ENCODE measurements around the gene ALPI.

The ALPI gene

DNA sequence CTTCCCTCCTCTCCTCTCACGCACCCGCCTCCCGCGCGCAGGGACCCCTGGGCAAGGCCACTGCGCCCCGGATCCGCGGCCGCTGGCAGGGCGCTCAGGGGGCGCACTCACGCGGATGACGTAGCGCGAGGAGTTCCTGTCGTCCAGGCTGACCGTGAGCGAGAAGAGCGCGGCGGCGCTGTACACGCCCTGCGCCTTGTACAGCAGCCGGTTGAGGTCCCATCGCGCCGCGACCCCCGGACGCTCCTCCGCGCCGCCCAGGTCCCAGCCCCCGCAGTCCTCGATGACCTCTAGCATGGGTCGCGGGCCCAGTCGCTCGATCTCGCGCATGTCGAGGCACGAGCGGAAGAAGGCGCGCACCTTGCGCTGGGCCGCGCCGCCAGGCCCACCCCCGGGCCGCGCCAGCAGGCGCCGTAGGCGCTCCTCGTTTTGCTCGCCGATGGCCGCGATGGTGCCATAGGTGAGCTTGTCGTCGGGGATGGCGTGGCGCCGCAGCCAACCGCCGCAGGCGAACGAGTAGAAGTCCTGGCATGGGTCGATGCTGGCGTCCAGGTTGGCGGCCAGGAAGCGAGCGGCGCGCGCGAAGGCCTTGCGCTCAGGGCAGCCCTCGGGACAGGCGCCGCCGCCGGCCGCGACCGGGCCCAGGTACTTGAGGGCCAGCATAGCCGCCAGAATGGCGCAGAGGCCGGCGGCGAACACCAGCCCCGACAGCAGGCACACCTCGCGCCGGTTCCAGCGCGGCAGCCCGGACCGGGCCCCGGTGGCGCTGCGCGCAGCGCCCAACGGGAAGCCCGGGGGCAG lies 30.0 kb downstream of the ALPI start:
- DNase-seq (ENCODE audit: low read depth): no peak

DNA sequence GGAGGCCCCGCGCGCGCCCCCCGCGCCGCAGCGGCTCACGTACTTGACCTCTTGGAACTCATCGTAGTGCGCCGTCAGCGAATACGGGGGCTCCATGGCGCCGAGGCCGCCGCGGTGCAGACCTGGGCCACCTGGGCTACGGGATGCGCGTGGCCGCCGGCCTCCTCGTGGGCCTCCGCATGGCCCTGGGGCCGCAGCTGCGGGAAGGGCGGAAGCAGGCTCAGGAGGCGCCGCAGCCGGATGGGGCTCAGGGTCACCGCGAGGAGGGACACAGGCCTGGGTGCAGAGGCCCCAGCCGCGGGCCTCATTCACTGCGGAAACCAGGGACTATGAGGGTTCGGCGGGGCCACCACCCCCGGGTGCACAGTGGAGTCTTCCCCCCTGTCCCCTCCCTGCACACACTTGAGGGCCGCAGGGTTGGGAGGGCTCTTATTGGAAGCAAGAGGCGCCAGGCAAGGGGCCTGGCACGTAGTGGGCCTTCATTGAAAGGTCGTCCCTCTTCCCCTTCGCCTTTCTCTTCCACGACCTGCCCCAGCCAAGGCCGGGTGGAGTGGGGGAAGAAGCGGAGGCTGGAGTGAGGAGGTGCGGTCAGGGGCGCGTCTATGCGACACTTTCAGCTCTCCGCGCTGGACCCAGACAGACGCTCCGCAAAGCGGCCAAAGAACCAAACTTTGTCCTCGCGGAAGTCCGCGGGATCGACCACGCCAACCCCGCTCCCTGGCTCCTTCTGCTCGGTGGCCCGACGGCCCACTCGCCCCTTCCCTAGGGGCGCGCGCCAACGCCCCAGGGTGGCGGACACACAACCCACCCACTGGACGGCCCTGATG lies 30.8 kb downstream of the ALPI start:
- DNase-seq (ENCODE audit: low read depth): no peak

DNA sequence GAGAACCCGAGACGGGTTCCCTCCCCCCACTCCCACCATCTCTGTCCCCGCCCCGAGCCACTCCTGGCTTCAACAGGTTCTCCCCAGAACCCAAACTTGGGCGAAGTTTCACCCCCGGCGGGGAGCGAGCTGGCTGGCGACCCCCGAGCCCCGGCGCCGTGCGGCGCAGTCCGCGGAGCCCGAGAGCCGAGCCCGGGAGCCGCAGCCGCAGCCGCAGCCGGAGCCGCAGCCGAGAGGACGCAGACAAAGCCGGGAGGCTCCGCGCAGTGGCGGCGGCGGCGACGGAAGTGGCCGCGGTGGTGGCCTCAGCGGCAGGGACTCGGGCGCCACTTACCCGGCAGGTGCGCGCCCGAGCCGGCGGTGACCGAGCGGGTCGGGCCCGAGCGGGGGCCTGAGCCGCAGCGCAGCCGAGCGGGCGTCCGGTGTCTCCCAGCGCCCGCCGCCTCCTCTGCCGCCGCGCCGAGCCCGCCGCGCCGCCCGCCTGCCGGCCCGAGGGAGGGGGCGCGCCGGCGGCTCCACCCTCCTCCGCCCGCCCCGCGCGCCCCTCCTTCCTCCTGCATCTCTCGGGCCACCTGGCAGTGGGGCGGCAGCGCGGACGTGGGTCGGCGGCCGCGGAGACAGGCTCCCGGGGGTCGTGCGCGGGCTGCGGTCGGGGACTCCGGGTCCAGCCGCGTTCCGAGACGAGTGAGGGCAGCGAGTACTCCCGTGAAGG lies 31.6 kb downstream of the ALPI start, which contains the start of gene ECEL1:
Gene ECEL1 (minus strand): TSS at position 450 of the 712 bp plus-strand sequence. CDS start 1,181 bp downstream, outside the sequence.
- no peak for DNase-seq (ENCODE audit: low read depth)

GRCh38 chr2:232488097-232488711 lies 32.3 kb downstream of the ALPI start:
- no peak for DNase-seq (ENCODE audit: low read depth)

DNA sequence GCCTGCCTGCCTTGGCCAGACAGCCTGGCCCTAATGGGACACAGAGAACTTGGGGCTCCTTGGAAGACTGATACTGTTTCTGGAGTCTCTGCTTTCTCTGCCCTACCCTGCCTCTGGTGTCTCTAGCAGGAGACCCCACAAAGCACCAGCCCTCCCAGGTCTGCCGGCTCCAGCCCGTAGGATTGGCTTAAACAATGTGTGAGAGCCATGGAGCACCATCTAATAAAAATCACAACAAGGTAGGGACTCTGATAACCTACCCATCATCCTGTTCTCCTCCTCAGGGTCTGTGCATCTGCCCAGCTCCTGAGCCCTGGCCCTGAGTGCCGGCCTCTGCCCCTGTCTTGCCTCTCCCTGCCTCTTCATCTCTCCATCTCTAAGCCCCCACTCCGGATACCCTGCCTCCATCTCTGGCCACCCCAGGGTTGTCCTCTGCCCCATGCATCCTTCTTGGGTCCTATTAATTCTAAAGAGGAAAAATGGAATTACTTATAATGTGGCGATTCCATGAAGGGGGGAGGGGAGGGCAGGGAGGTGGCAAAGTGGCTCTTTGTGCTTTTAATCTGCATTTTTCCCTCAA lies 32.9 kb downstream of the ALPI start:
- DNase-seq (ENCODE audit: low read depth): no peak

DNA sequence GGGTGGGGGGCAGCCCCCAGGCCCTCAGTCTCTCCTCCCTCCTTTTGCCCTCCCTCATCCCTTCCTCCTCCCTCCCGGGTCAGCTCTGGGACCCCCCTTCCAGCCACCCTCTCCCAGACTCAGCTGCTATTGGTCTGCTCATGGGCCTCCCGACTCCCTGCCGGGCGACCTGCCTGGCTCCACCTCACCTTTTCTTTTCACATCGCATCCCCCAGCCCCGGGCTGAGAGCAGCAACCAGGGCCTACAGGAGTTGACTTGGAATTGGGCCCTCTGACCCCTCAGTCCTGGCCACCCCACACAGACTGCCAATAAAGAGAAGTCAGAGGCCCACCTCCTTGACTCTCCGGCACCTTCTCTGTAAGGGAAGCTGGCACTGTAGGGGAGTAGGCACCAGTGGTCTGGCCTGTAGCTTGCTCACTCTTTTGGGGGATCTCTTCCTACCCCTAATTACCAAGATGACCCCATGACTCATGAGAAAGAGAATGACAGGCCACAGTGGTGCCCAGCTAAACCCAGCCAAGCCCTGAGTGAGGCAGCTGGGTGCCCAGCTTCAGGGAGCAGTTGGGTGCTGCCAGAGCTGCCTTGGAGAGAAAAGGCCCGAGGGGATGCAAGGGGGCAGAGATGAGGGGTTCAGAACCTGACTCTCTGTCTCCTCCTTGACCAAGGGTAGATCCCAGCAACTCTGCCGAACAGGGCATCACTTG lies 33.7 kb downstream of the ALPI start:
- DNase-seq (ENCODE audit: low read depth): no peak

DNA sequence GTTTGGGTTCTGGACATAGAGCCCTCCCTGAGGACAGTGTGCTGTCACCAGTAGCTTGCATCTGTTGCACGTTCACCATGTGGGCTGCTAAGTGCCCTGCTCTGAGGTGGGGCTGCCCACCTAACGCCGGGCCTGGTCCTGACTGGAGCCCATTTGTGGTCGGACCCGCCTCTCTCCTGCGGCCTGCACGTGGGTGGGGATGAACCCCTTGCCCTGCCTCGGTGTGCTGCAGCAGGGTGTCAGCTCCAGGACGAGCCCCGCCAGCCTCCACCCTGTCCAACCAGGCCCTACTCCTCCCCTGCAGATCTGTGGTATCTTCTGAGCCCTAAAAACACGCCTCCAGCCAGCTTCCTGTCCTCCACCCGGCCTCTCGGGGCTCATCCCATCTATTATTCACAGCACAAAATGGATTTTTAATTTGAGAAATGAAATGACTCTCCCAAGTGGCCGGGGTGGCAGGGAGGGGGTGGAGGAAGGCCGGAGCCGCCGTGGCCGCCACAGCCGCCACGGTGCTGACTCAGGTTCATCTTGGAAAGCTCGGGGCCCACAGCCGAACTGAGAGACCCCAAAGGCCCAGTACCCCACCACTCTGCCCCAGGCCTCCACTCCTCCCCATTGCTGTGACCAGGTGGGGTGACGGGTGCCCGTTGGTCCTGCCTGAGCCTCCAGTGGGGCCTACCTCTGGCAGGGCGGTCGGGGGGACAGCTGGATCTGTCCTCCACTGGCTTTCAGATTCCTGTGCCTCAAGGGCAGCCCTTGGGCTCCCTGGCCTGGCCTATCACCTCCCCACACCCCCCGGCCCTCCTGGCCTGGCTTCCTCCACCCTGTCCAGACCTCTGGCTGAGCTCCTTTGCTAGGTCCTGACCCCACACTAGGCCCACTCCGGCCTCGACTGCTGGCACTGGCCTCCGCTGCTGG lies 34.5 kb downstream of the ALPI start:
- no peak for DNase-seq (ENCODE audit: low read depth)

DNA sequence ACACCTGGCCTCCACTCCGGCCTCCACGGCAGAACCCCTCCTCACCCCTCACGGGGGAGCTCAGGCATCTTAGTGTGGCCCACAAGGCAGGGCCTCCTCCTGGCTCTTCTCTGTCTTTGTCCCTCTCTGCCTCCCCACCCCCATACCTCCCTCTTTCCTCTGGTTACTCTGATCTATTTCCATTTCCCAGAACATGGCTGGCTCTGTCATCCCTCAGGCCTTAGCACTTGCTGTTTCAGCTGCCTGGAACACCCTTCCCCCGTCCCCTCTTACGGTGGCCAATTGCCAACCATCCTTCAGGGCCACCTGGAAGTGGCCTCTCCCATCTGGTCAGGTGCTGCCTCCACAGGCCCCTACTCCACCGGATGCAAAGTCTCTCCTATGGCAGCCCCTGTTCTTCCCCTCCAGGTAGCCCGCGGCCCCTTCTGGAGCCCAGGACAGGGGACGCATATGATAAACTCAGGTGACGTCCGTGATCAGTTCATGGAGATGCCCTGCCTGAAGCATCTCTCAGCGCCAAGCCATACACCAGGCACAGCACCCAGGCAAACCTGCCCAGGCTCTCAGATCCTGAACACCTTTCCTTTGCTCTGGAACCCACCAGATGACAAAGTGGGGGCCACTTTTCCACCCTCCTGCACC lies 35.3 kb downstream of the ALPI start:
- DNase-seq (ENCODE audit: low read depth): no peak

GRCh38 chr2:232492236-232492848 lies 36.4 kb downstream of the ALPI start:
- no peak for DNase-seq (ENCODE audit: low read depth)

GRCh38 chr2:232492963-232493700 lies 37.2 kb downstream of the ALPI start:
- no peak for DNase-seq (ENCODE audit: low read depth)

GRCh38 chr2:232493701-232494474 lies 37.9 kb downstream of the ALPI start:
- DNase-seq (ENCODE audit: low read depth): no peak

- DNase-seq (ENCODE audit: low read depth): no peak
These were observed 38.6 kb downstream of the ALPI start for GRCh38 chr2:232494542-232494941.

DNA sequence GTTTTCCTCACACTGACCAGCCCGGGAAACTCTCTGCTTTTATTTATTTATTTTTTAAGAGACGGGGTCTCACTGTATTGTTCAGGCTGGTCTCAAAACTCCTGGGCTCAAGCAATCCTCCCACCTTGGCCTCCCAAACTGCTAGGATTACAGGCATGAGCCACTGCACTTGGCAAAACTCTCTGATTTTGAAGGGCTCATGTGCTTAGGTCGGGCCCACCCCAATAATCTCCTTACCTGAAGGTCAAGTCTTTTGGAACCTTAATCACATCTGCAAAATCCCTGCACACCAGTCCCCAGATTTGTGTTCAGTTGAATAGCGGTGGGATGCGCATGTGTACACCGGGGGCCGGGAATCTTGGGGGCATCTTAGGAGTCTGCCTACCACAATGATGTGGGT lies 39.3 kb downstream of the ALPI start:
- DNase-seq (ENCODE audit: low read depth): no peak

DNA sequence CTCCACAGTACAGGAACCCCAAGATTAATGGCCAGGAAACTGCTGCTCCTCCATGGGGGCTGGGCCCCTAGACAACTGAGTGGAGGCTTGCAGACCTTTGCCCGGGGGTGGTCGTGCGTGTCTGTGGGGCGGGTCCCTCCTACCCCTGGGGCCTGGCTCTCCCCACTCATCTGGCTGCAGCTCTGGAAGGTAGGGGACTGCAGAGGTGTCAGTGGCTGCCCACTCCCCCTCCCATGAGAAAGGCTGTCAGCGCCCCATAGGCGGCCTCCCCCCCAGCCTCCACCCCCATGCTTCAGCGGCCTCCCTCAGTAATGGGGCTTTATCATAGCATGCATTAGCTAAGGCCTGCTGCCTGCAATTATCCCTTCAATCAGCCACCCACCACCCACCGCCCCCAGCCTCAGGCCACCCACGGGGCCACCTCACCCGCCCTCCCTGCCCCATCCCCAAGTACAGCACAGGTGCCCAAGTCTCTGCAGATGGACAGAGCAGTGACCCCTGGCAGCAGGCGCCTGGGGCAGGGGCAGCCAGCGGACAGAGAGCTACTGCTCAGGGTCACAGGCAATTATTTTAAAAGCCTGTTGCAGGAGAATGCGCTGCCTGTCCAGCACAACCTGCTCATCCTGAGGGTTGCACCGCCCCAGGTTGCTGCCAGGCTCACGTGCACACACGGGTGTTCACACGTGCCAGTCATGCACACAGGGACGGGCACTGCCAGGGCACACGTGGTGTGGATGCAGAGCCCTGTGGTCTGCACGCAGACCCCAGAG lies 40.7 kb downstream of the ALPI start:
- DNase-seq (ENCODE audit: low read depth): no peak

DNA sequence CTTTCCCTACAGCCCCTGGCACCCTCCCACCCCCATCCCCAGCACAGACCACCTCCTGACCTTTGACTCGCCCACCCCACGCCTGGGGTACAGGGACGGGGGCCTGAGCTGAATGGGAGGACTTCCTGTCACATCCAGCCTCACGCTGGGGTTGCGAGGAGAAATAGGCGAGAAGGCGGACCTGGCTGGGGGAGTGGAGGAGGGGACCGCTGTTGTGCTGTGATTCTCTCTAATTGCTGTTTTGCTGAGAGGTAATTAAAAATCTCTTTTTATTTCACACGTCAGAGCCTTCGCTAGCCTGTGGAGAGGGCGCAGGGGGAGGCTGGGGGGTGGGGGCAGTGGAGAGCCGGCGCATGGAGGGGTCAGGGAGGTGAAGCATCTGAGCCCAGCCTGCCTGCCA lies 41.4 kb downstream of the ALPI start:
- DNase-seq (ENCODE audit: low read depth): no peak

DNA sequence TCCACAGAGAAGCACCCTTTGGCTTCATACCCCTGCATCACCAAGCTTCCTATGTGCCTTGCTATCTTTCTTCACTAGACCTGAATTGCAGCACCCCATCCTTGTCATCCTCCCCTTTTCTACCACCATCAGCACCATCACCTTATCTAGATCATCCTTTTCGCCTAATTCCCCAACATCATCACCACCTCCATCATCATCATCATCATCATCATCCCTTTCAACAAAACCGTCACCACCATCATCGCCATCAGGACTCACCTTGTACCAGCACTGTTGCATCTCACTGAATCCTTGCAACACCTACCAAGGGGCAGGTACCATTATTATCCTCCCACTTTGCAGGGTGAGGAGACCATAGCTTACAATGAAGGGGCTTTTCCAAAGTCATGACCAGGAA lies 42.5 kb downstream of the ALPI start:
- no peak for DNase-seq (ENCODE audit: low read depth)

- DNase-seq (ENCODE audit: low read depth): no peak
These were observed 45.4 kb downstream of the ALPI start for GRCh38 chr2:232501331-232501771.

Data from fibroblast of gingiva (primary cell).